ENCODE measurements around the gene S100PBP.

Gene S100PBP

GRCh38 chr1:32865639-32866405 is 48.4 kb downstream of the S100PBP start:
- in situ Hi-C loops (cut with MboI; ENCODE audit: low pct_unique_long_range_greater_than_20kb, low sequenced_read_pairs), result no loop called here
- DNase-seq, result no peak

- in situ Hi-C loops (cut with MboI; ENCODE audit: low pct_unique_long_range_greater_than_20kb, low sequenced_read_pairs), result no loop called here
Observed at GRCh38 chr1:32867151-32867550, 49.7 kb downstream of the S100PBP start.

GRCh38 chr1:32867671-32868070 is 50.2 kb downstream of the S100PBP start:
- in situ Hi-C loops (cut with MboI; ENCODE audit: low pct_unique_long_range_greater_than_20kb, low sequenced_read_pairs), result no loop called here
- no peak for DNase-seq

More at GRCh38 chr1:32867151-32867550, 49.7 kb downstream of the S100PBP start:
- DNase-seq, result no peak

- in situ Hi-C loops (cut with MboI; ENCODE audit: low pct_unique_long_range_greater_than_20kb, low sequenced_read_pairs), result no loop called here
- no peak for DNase-seq
Observed at GRCh38 chr1:32868085-32868484, 50.6 kb downstream of the S100PBP start.

- DNase-seq, result no peak
- in situ Hi-C loops (cut with MboI; ENCODE audit: low pct_unique_long_range_greater_than_20kb, low sequenced_read_pairs), result no loop called here
Observed at GRCh38 chr1:32868806-32869455, 51.5 kb downstream of the S100PBP start.

GRCh38 chr1:32869923-32870614 is 52.6 kb downstream of the S100PBP start:
- no peak for DNase-seq
- in situ Hi-C loops (cut with MboI; ENCODE audit: low pct_unique_long_range_greater_than_20kb, low sequenced_read_pairs), result no loop called here

GRCh38 chr1:32870615-32871363 is 53.3 kb downstream of the S100PBP start, which contains the start of gene FNDC5:
Gene FNDC5, minus strand, starts transcription at chr1:32870912.
- in situ Hi-C loops (cut with MboI; ENCODE audit: low pct_unique_long_range_greater_than_20kb, low sequenced_read_pairs), result no loop called here
- DNase-seq, result no peak

GRCh38 chr1:32871364-32872191 is 54.1 kb downstream of the S100PBP start:
- DNase-seq, result no peak
- in situ Hi-C loops (cut with MboI; ENCODE audit: low pct_unique_long_range_greater_than_20kb, low sequenced_read_pairs), result no loop called here

- DNase-seq, result no peak
- in situ Hi-C loops (cut with MboI; ENCODE audit: low pct_unique_long_range_greater_than_20kb, low sequenced_read_pairs), result no loop called here
Observed at GRCh38 chr1:32872192-32872460, 54.7 kb downstream of the S100PBP start.

- in situ Hi-C loops (cut with MboI; ENCODE audit: low pct_unique_long_range_greater_than_20kb, low sequenced_read_pairs), result no loop called here
- no peak for DNase-seq
Observed at GRCh38 chr1:32873484-32873883, 56.0 kb downstream of the S100PBP start.

GRCh38 chr1:32874860-32875752 is 57.7 kb downstream of the S100PBP start:
- in situ Hi-C loops (cut with MboI; ENCODE audit: low pct_unique_long_range_greater_than_20kb, low sequenced_read_pairs), result no loop called here
- no peak for DNase-seq

- in situ Hi-C loops (cut with MboI; ENCODE audit: low pct_unique_long_range_greater_than_20kb, low sequenced_read_pairs), result no loop called here
- peak; percentile 68 for DNase-seq
Observed at GRCh38 chr1:32876341-32877210, 59.1 kb downstream of the S100PBP start.

- in situ Hi-C loops (cut with MboI; ENCODE audit: low pct_unique_long_range_greater_than_20kb, low sequenced_read_pairs), result no loop called here
- DNase-seq, result no peak
Observed at GRCh38 chr1:32877211-32878110, 60.0 kb downstream of the S100PBP start.

GRCh38 chr1:32878183-32878582 is 60.7 kb downstream of the S100PBP start:
- DNase-seq, result no peak
- in situ Hi-C loops (cut with MboI; ENCODE audit: low pct_unique_long_range_greater_than_20kb, low sequenced_read_pairs), result no loop called here

GRCh38 chr1:32878637-32879041 is 61.2 kb downstream of the S100PBP start:
- no peak for DNase-seq
- in situ Hi-C loops (cut with MboI; ENCODE audit: low pct_unique_long_range_greater_than_20kb, low sequenced_read_pairs), result no loop called here

GRCh38 chr1:32881291-32881690 is 63.8 kb downstream of the S100PBP start:
- in situ Hi-C loops (cut with MboI; ENCODE audit: low pct_unique_long_range_greater_than_20kb, low sequenced_read_pairs), result no loop called here
- no peak for DNase-seq
